GM18499 (cell line): Measurements from ENCODE around the gene DHRS2.
"Not testable (repeated sequence)": the region's sequence is repeated elsewhere in the genome, so short reads cannot be mapped to it uniquely, and the experiment has no call there.

ENCODE experiments used
- ATAC-seq: cut with Tn5 transposase; IDR thresholded peaks from one replicate; pipeline ENCODE4 v1.9.1; 2021; ENCODE audit warnings: moderate number of reproducible peaks; ENCODE audit not compliant: insufficient read depth, unreplicated experiment

Gene DHRS2

DNA sequence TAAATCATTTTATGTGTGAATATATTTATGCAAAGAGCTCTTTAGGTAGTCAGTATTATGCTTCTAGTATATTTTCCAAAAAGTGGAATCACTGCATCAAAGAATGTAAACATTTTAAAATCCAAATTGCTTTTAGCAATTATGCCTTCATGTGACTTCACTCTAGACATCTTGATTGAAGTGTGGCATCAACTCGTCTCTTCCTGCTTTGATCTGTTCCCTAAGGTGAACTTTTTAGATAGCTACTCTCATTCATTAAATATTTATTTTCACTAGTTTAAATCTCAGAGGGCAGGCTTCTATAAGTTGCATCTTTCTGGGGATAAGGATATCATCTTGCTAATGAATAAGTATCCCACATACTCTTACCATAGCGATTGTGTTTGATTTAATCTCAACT, 39.2 kb downstream of the DHRS2 start:
- no peak for ATAC-seq

DNA sequence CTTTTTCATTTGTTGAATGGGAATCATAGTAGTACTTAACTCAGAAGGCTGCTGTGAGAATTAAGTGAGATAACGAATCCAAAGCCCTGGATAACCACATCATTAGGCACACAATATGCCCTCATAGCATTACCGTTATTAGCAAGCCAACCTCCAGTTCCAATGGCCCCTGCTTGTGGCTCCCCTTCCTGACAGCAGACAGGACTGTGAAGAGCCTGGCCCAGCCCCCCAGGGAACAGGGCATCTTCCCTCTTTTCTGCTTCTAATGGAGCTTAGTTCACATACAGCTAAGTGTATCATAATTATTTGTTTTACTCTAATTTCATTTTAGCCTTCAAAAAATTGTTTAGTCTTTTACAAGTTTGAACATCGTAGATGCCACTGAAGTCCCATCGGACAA, 39.7 kb downstream of the DHRS2 start:
- ATAC-seq: no peak

- no peak for ATAC-seq
These were observed 45.2 kb downstream of the DHRS2 start for GRCh38 chr14:23681337-23681736.

- ATAC-seq: not testable (repeated sequence)
These were observed 53.7 kb downstream of the DHRS2 start for GRCh38 chr14:23689709-23690514.

- no peak for ATAC-seq
These were observed 56.3 kb downstream of the DHRS2 start for GRCh38 chr14:23692416-23692815.

- ATAC-seq: no peak
These were observed 57.1 kb downstream of the DHRS2 start for GRCh38 chr14:23693252-23693775.

DNA sequence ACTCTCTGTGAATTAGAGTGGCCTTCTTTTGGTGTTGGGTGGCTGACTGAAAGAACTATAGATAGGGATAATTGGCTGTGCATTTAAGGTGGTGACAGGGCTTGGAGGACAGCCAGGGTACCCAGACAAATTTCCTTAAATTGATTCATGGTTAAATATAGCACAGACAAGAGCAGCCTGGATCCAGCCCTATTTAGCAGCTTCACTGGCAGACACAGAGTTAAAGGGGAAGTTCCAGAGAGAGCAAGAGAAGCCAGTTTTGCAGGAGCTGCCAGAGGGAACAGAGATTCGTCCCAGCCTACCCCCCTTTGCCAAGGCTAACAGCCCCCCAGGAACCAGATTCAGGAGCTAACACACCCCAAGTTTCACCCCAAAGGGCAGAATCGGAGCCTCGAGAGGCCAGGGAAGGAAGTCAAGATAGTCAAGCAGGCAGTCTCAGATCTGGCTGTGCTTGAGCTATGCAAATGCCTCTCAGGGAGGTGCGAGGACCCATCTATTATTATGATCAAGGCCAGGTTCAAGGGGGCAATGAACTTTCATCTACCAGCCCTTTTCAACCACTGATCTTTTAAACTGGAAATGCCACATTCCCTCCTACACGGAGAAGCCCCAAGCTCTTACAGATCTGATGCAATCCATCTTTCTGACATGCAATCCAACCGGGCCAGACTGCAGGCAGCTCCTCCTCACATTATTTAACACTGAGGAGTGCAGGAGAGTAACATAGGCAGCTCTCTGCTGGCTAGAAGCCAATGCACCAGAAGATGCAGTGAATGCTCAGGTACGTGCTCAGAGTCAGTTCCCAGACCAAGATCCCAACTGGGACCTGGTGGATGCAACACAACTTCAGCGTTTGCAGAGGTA, 58.2 kb downstream of the DHRS2 start:
- ATAC-seq: no peak
